T-helper 17 cell (primary cell): ENCODE data around the gene RNF144A. TPM values are rescaled to one million over a fixed set of nuclear protein-coding genes. Genes with fewer than 3 reads are reported as not detected.

ENCODE experiments used
- ATAC-seq: fragments of 150-1000 bp; cut with Tn5 transposase; 2 replicates; pipeline ENCODE4 v1.10.0; 2021; ENCODE audit warnings: mild to moderate bottlenecking, moderate library complexity
- DNase-seq, 3 donors: peaks; one replicate each; pipeline versions ENCODE4 v3.0.0 to v3.0.0-alpha.2; 2020 to 2021
- H3K9me3 ChIP-seq: one replicate; pipeline ENCODE4 v1.7.0; 2013; ENCODE audit warnings: low read length, mild to moderate bottlenecking; ENCODE audit not compliant: control insufficient read depth, poor library complexity, severe bottlenecking
- H3K27ac Mint-ChIP-seq: one replicate; pipeline ENCODE4 v1.8.0; 2022; ENCODE audit warnings: mild to moderate bottlenecking, moderate library complexity, mixed read lengths
- H3K27me3 Mint-ChIP-seq: one replicate; pipeline ENCODE4 v1.8.0; 2022; ENCODE audit warnings: mixed read lengths
- H3K36me3 Mint-ChIP-seq: one replicate; pipeline ENCODE4 v1.8.0; 2022; ENCODE audit warnings: low read depth, mixed read lengths
- H3K4me1 Mint-ChIP-seq: one replicate; pipeline ENCODE4 v1.8.0; 2022; ENCODE audit warnings: mild to moderate bottlenecking, mixed read lengths
- H3K4me3 Mint-ChIP-seq: one replicate; pipeline ENCODE4 v1.8.0; 2022; ENCODE audit warnings: mild to moderate bottlenecking, moderate library complexity, mixed read lengths
- total RNA-seq, 4 donors: library from RNA in 2 of 4; stranded (reverse) in 2 of 4; gene quantifications; one replicate each; pipeline ENCODE4 v1.2.3 and lab custom pipeline; 2022 to 2026

Gene RNF144A
- total RNA-seq, 2 donors from 2014 or later: 15.1 to 21.4 TPM

DNA sequence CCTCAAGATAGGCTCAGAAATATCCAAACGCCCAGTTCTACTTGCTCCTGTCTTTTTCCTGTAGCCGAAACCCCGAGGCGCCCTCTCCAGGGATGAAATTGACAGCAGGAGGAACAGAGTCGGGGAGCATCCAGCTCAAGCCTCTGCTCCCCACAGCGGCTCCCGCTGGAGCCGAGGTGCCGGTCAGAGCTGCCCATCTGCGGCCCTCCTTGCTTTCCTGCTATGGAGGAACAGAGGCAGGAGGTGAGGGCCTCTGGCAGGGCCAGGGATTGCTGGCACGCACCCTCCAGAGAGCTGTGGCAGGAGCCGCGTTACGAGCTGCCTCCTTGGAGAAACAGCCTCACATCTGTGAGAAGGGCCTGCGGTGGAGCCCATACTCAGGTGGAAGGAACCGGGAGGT lies 172.1 kb downstream of the RNF144A start:
- H3K36me3 Mint-ChIP-seq: peaks cover 3% of the 10 kb centered on the region
- H3K4me1 Mint-ChIP-seq: peaks cover 5% of the 10 kb centered on the region
- H3K4me3 Mint-ChIP-seq: no peak overlapping the region
- H3K27me3 Mint-ChIP-seq: no peaks in the 10 kb centered on the region
- no peaks in the 10 kb centered on the region for H3K9me3 ChIP-seq
- DNase-seq (no peak), ATAC-seq (no peak)
- no peak overlapping the region for H3K27ac Mint-ChIP-seq

DNA sequence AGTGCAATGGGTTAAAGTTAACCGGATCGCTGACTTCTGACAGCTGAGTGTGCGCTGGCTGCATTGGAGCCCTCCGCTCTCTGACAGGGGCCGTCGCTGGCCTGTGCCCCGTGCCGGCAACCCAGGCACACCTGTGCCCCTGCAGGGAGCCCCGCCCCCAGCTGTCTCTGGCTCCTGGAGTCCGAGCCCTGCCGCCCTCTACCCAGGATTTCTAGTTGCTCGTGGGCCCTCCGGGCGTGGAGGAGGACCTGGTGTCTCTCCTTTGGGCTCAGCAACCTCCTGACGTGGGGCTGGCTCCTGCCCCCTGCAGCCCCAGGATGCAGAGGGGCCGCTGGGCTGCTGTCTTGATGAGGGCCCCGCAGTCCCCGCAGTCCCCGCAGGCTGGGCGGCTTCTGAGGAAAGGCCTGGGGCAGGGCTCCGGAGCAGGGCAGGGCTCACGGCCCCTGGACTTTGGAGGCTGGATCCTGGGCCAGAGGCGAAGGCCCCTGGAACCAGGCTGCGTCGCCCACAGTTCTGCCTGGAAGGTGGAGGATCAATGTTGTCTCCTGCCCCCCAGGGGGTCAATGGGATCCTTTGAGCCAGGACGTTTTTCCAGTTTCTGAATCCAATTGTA lies 172.8 kb downstream of the RNF144A start:
- no peak overlapping the region for H3K4me3 Mint-ChIP-seq
- H3K36me3 Mint-ChIP-seq: peaks cover 3% of the 10 kb centered on the region
- H3K27me3 Mint-ChIP-seq: no peaks in the 10 kb centered on the region
- peaks cover 5% of the 10 kb centered on the region for H3K4me1 Mint-ChIP-seq
- no peak for DNase-seq
- H3K27ac Mint-ChIP-seq: no peak overlapping the region
- H3K9me3 ChIP-seq: no peaks in the 10 kb centered on the region
- ATAC-seq: no peak

DNA sequence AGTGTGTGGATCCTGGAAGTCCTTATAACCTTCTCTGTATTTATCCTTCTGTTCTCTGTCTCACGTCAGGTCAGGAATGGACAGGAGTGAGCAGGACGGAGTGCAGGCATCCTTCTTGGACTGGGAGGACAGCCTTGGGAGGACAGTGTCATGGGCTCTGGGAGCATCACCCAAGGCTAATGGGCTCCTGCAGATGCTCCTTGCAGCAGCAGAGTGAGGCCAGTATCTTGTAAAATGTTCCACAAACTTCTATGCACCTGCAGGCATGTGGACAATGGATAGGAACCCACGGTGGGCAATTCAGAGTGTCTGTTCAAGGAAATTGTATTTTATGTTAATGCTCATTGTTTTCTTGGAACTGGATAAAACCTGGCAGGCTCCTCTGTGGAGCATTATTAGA lies 176.2 kb downstream of the RNF144A start:
- ATAC-seq (no peak), DNase-seq (no peak)
- peak overlapping the region; percentile 45 for H3K4me3 Mint-ChIP-seq
- peak overlapping the region; percentile 39 for H3K27ac Mint-ChIP-seq
- H3K36me3 Mint-ChIP-seq: peaks cover 2% of the 10 kb centered on the region
- no peaks in the 10 kb centered on the region for H3K27me3 Mint-ChIP-seq
- no peaks in the 10 kb centered on the region for H3K9me3 ChIP-seq
- peaks cover 12% of the 10 kb centered on the region for H3K4me1 Mint-ChIP-seq

Other genes with a start within 250 kb of the RNF144A start
- gene CMPK2, start 51.5 kb upstream of the RNF144A start, total RNA-seq: 1 to 10 TPM; 5.3 to 5.9 TPM
- 1 to 10 TPM; 4.1 to 4.7 TPM for gene RSAD2, start 39.6 kb upstream of the RNF144A start, total RNA-seq